GM19463 (cell line): Measurements from ENCODE around the gene MED20.

Source experiments
- ATAC-seq: cut with Tn5 transposase; IDR thresholded peaks from one replicate; pipeline ENCODE4 v1.9.1; 2021; ENCODE audit warnings: mild to moderate bottlenecking, moderate library complexity; ENCODE audit not compliant: unreplicated experiment

Gene MED20

GRCh38 chr6:41859356-41859755 is 61.6 kb downstream of the MED20 start:
- no peak for ATAC-seq

GRCh38 chr6:41858703-41859102 is 62.2 kb downstream of the MED20 start:
- ATAC-seq: no peak
